Esophagus squamous epithelium (tissue), 5 donors: ENCODE measurements around the gene ARAF. TPM values are rescaled to one million over a fixed set of nuclear protein-coding genes. Genes with fewer than 3 reads are reported as not detected.
A peak's percentile ranks its signal among the peaks of the same experiment; 100 is the strongest.

Experiments
- DNase-seq: peaks from one replicate; lab custom pipeline; 2025; lab: John Stamatoyannopoulos, UW
- H3K27ac ChIP-seq, 4 donors: fragments of 200-600 bp; sonication (generic); one replicate each; pipeline ENCODE4 v1.5.1; 2016 to 2019; ENCODE audit warnings: mild to moderate bottlenecking in 1 of 4
- H3K27me3 ChIP-seq, 4 donors: fragments of 200-600 bp; sonication (generic); 1 replicate in 3 of 4; 2 replicates in 1 of 4; pipeline versions ENCODE4 v1.5.1 to v1.6.0; 2017 to 2021; ENCODE audit warnings: antibody characterized with exemption in 1 of 4
- H3K36me3 ChIP-seq, 3 donors: fragments of 200-600 bp; sonication (generic); one replicate each; pipeline ENCODE4 v1.5.1; 2016 to 2019
- H3K4me1 ChIP-seq, 3 donors: fragments of 200-600 bp; sonication (generic); one replicate each; pipeline ENCODE4 v1.5.1; 2017 to 2019
- H3K4me3 ChIP-seq, 4 donors: fragments of 200-600 bp; sonication (generic); 1 replicate in 3 of 4; 2 replicates in 1 of 4; pipeline ENCODE4 v1.5.1; 2016 to 2019; ENCODE audit warnings: mild to moderate bottlenecking in 2 of 4, moderate library complexity in 1 of 4
- H3K9me3 ChIP-seq, 3 donors: fragments of 200-600 bp; sonication (generic); one replicate each; pipeline ENCODE4 v1.5.1; 2016 to 2019
- CTCF ChIP-seq, 6 experiments: fragments of 450-650 bp in 4 of 6; fragments of 200-600 bp in 2 of 6; sonication (generic) in 2 of 6; IDR thresholded peaks; one replicate each; pipeline ENCODE4 v1.5.1; 2016 to 2019; ENCODE audit warnings: antibody characterized with exemption in 6 of 6, mild to moderate bottlenecking in 4 of 6, moderate library complexity in 4 of 6
- POLR2A ChIP-seq, 4 donors: fragments of 450-650 bp; IDR thresholded peaks; one replicate each; pipeline ENCODE4 v1.6.1; 2017; ENCODE audit warnings: antibody characterized with exemption in 4 of 4, mild to moderate bottlenecking in 4 of 4, moderate library complexity in 3 of 4
- WGBS, 2 donors: methylation state at CpG; one replicate each; pipeline ENCODE4 v1.1.5; 2018; 5-methylcytosine and 5-hydroxymethylcytosine counted together
- intact Hi-C: fragments of 100-400 bp; cut with DNase I; formaldehyde crosslinking; loops from one replicate; pipeline ENCODE4 v1.15.0; 2022
- total RNA-seq, 4 donors: library from RNA; depleted of rRNA; stranded (reverse); fragments of >200 nt; gene quantifications; one replicate each; pipeline ENCODE4 v1.1.0, GENCODE V29; 2016
- donor health status: DM: yes; HTN: yes; CAD: no.

The ARAF gene
- total RNA-seq, 4 donors from 2014 or later = 19.8 to 37.4 (median 24.0) TPM

- no peaks in the 10 kb centered on the region for H3K27me3 ChIP-seq
- WGBS, 2 donors = 61 to 83% methylated on average over 7 to 9 of the region's 12 CpGs
- H3K4me1 ChIP-seq = peaks cover 0 to 38% (median 3%) of the 10 kb centered on the region in 3 donors
- TF ChIP-seq POLR2A (IDR thresholded peaks at IDR 0.05) = no peak
- TF ChIP-seq CTCF (IDR thresholded peaks at IDR 0.05) = no peak
- H3K4me3 ChIP-seq = no peak overlapping the region
- intact Hi-C loops = no loop called here
- no peak overlapping the region for H3K27ac ChIP-seq
- peaks cover 6 to 68% (median 8%) of the 10 kb centered on the region in 3 donors for H3K36me3 ChIP-seq
- DNase-seq = no peak
- no peaks in the 10 kb centered on the region for H3K9me3 ChIP-seq
Measured at GRCh38 chrX:47564438-47565085, 3.6 kb downstream of the ARAF start.

- no peak overlapping the region for H3K27ac ChIP-seq
- DNase-seq = no peak
- WGBS, 2 donors = 58% methylated on average over 3 of the region's 11 CpGs; no CpG with 5 or more reads in 1 of the 2 donors
- no peaks in the 10 kb centered on the region for H3K27me3 ChIP-seq
- no peaks in the 10 kb centered on the region for H3K9me3 ChIP-seq
- H3K36me3 ChIP-seq = peaks cover 6 to 91% (median 8%) of the 10 kb centered on the region in 3 donors
- no peak overlapping the region for H3K4me3 ChIP-seq
- TF ChIP-seq POLR2A (IDR thresholded peaks at IDR 0.05) (no peak), CTCF (IDR thresholded peaks at IDR 0.05) (no peak)
- peaks cover 0 to 25% (median 3%) of the 10 kb centered on the region in 3 donors for H3K4me1 ChIP-seq
- intact Hi-C loops = no loop called here
Measured at GRCh38 chrX:47566841-47567240, 5.8 kb downstream of the ARAF start.

- H3K9me3 ChIP-seq = no peaks in the 10 kb centered on the region
- H3K27me3 ChIP-seq = no peaks in the 10 kb centered on the region
- peaks cover 6 to 81% (median 8%) of the 10 kb centered on the region in 3 donors for H3K36me3 ChIP-seq
- H3K27ac ChIP-seq = no peak overlapping the region
- intact Hi-C loops = no loop called here
- TF ChIP-seq POLR2A (IDR thresholded peaks at IDR 0.05) (no peak), CTCF (IDR thresholded peaks at IDR 0.05) (peak in 4 of 6 experiments; percentile 12 to 31 (median 17))
- DNase-seq = no peak
- no peak overlapping the region for H3K4me3 ChIP-seq
- peaks cover 0 to 15% (median 0%) of the 10 kb centered on the region in 3 donors for H3K4me1 ChIP-seq
- WGBS, 2 donors = 86 to 95% methylated on average over 2 to 7 of the region's 13 CpGs
Measured at GRCh38 chrX:47568656-47569295, 7.8 kb downstream of the ARAF start.

- TF ChIP-seq CTCF (IDR thresholded peaks at IDR 0.05) = no peak
- no peak for TF ChIP-seq POLR2A (IDR thresholded peaks at IDR 0.05)
- peaks cover 6 to 64% (median 8%) of the 10 kb centered on the region in 3 donors for H3K36me3 ChIP-seq
- 57% methylated on average over 3 of the region's 8 CpGs; no CpG with 5 or more reads in 1 of the 2 donors for WGBS, 2 donors
Measured at GRCh38 chrX:47570794-47571193, 9.8 kb downstream of the ARAF start.

GRCh38 chrX:47571215-47571614 is 10.2 kb downstream of the ARAF start:
- Histone ChIP-seq H3K4me3 (no peak overlapping the region), H3K27ac (no peak overlapping the region), H3K36me3 (peaks cover 6 to 60% (median 8%) of the 10 kb centered on the region in 3 donors), H3K4me1 (peaks cover 0 to 19% (median 3%) of the 10 kb centered on the region in 3 donors), H3K27me3 (no peaks in the 10 kb centered on the region), H3K9me3 (no peaks in the 10 kb centered on the region)
- DNase-seq = no peak
- intact Hi-C loops = no loop called here
- TF ChIP-seq CTCF (IDR thresholded peaks at IDR 0.05) (no peak), POLR2A (IDR thresholded peaks at IDR 0.05) (no peak)
- 90% methylated on average over 5 of the region's 11 CpGs; no CpG with 5 or more reads in 1 of the 2 donors for WGBS, 2 donors

More at GRCh38 chrX:47570794-47571193, 9.8 kb downstream of the ARAF start:
- intact Hi-C loops = no loop called here
- Histone ChIP-seq H3K4me1 (peaks cover 0 to 19% (median 3%) of the 10 kb centered on the region in 3 donors), H3K4me3 (no peak overlapping the region), H3K9me3 (no peaks in the 10 kb centered on the region), H3K27me3 (no peaks in the 10 kb centered on the region), H3K27ac (no peak overlapping the region)
- no peak for DNase-seq
